GM12892 (cell line): Measurements from ENCODE around the gene IDS.

Source experiments
- POLR2A ChIP-seq: IDR thresholded peaks from 2 replicates; pipeline ENCODE4 v1.6.1; 2011; ENCODE audit warnings: low read depth, low read length, control low read depth
- POLR2AphosphoS5 ChIP-seq: IDR thresholded peaks from 2 replicates; pipeline ENCODE4 v1.6.1; 2011; ENCODE audit warnings: low read depth, low read length, control low read depth
- TAF1 ChIP-seq: IDR thresholded peaks from 2 replicates; pipeline ENCODE4 v1.6.1; 2011; ENCODE audit warnings: low read depth, mild to moderate bottlenecking, control low read depth, low read length, borderline replicate concordance

GRCh38 chrX:149467920-149468319, 37.2 kb downstream of the IDS start:
- TF ChIP-seq TAF1 (no peak), POLR2AphosphoS5 (no peak), POLR2A (no peak)
